Measurements from ENCODE around the gene POU5F1. TPM values are rescaled to one million over a fixed set of nuclear protein-coding genes. Genes with fewer than 3 reads are reported as not detected.

Gene POU5F1
- total RNA-seq, 2 donors from 2014 or later, result 3.4 to 7.0 TPM

DNA sequence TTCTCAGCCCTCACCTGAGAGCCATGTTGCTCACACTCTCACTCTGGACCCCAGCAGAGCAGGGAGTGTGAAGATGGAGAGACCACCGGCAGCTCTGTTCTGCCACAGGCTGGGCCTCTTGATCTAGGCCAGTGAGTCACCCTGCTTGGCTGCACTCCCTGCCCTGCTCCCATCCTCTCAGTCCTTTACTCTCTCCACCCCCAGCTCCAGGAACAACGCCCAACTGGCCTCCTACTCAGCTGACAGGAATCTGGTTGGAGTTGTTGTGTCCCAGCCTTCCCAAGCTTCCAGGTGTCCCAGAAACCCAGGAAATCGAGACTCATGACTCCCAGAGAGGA is 56.0 kb downstream of the POU5F1 start, which contains the start of gene PSORS1C1:
PSORS1C1 (plus strand) TSS at position 260 of the 338 bp plus-strand sequence. CDS start 14,833 bp downstream, outside the sequence.
- Histone ChIP-seq H3K27me3 (no peaks in the 10 kb centered on the region), H3K9ac (ENCODE audit: low read depth in 2 of 2, low read length in 2 of 2) (peak within 1 kb of the TSS in 1 of 2 donors; percentile 41), H3K4me1 (peaks cover 5% of the 10 kb centered on the region), H3K9me3 (no peaks in the 10 kb centered on the region), H3K4me3 (no peak within 1 kb of the TSS), H3K36me3 (no peaks in the 10 kb centered on the region), H3K27ac (no peak within 1 kb of the TSS)
- peak; percentile 79 for DNase-seq
- intact Hi-C loops (cut with DNase I), result no loop called here
- TF ChIP-seq, protein P1, sequence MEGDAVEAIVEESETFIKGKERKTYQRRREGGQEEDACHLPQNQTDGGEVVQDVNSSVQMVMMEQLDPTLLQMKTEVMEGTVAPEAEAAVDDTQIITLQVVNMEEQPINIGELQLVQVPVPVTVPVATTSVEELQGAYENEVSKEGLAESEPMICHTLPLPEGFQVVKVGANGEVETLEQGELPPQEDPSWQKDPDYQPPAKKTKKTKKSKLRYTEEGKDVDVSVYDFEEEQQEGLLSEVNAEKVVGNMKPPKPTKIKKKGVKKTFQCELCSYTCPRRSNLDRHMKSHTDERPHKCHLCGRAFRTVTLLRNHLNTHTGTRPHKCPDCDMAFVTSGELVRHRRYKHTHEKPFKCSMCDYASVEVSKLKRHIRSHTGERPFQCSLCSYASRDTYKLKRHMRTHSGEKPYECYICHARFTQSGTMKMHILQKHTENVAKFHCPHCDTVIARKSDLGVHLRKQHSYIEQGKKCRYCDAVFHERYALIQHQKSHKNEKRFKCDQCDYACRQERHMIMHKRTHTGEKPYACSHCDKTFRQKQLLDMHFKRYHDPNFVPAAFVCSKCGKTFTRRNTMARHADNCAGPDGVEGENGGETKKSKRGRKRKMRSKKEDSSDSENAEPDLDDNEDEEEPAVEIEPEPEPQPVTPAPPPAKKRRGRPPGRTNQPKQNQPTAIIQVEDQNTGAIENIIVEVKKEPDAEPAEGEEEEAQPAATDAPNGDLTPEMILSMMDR (IDR thresholded peaks at IDR 0.05), result no peak

Other genes with a start within 250 kb of the POU5F1 start
- gene SFTA2, start 238.5 kb downstream of the POU5F1 start, total RNA-seq, result 1 to 10 TPM in 1 of 2 donors, not detected in 1; 1.3 TPM
- gene MUCL3, start 229.7 kb downstream of the POU5F1 start, total RNA-seq, result under 1 TPM in 1 of 2 donors, not detected in 1; 0.30 TPM
- not detected for gene MUC21, start 187.0 kb downstream of the POU5F1 start, total RNA-seq
- not detected for gene MUC22, start 160.2 kb downstream of the POU5F1 start, total RNA-seq
- not detected for gene C6orf15, start 58.1 kb downstream of the POU5F1 start, total RNA-seq
- 1 to 10 TPM; 2.2 to 5.6 TPM for gene PSORS1C1, start 55.9 kb downstream of the POU5F1 start, total RNA-seq
- gene CDSN, start 50.2 kb downstream of the POU5F1 start, total RNA-seq, result not detected
- not detected for gene PSORS1C2, start 31.6 kb downstream of the POU5F1 start, total RNA-seq
- gene CCHCR1, start 12.9 kb downstream of the POU5F1 start, total RNA-seq, result 10 to 100 TPM; 31.8 to 55.4 TPM
- gene TCF19, start 12.1 kb downstream of the POU5F1 start, total RNA-seq, result 10 to 100 TPM in 1 of 2 donors, 1 to 10 TPM in 1; 8.8 to 39.6 TPM
- gene HLA-C, start 101.4 kb upstream of the POU5F1 start, total RNA-seq, result 1,000 to 10,000 TPM in 1 of 2 donors, 100 to 1,000 TPM in 1; 576 to 1,321 TPM
- gene HLA-B, start 186.5 kb upstream of the POU5F1 start, total RNA-seq, result 1,000 to 10,000 TPM; 1,153 to 3,111 TPM
- 10 to 100 TPM; 15.0 to 26.7 TPM for gene MICA, start 232.9 kb upstream of the POU5F1 start, total RNA-seq